Measurements from ENCODE around the gene FOXP4. TPM values are rescaled to one million over a fixed set of nuclear protein-coding genes. Genes with fewer than 3 reads are reported as not detected.

Gene FOXP4
- total and polyA plus RNA-seq, 8 donors, result 7.9 to 70.4 (median 30.7) TPM

- Histone ChIP-seq H3K36me3 (peaks cover 45 to 98% (median 96%) of the 10 kb centered on the region in 4 donors), H3K27me3 (no peaks in the 10 kb centered on the region), H3K4me3 (no peak overlapping the region), H3K4me1 (peaks cover 0 to 3% (median under 1%) of the 10 kb centered on the region in 4 donors), H3K27ac (no peak overlapping the region), H3K9me3 (no peaks in the 10 kb centered on the region)
- 89 to 95% (median 92%) methylated on average over 24 of the region's 24 CpGs for whole genome bisulfite sequencing, 5 donors
- TF ChIP-seq POLR2A (IDR thresholded peaks at IDR 0.05), result no peak
- no peak for TF ChIP-seq EP300 (IDR thresholded peaks at IDR 0.05)
- no peak for TF ChIP-seq CTCF (IDR thresholded peaks at IDR 0.05)
- TF ChIP-seq POLR2AphosphoS5 (IDR thresholded peaks at IDR 0.05), result no peak
- intact Hi-C loops (cut with DNase I; ENCODE audit: low total_unique reads), result loop anchor here (5.0 kb wide), 2 partner anchors 131 to 221 kb away; no protein-coding TSS in a partner anchor
- DNase-seq, result no peak
These were observed 47.2 kb downstream of the FOXP4 start for GRCh38 chr6:41593406-41593805.

- Histone ChIP-seq H3K27me3 (no peaks in the 10 kb centered on the region), H3K27ac (no peak overlapping the region), H3K9me3 (no peaks in the 10 kb centered on the region), H3K4me1 (peaks cover 0 to 5% (median 3%) of the 10 kb centered on the region in 4 donors), H3K4me3 (no peak overlapping the region), H3K36me3 (peaks cover 45 to 98% (median 96%) of the 10 kb centered on the region in 4 donors)
- DNase-seq, result no peak
- TF ChIP-seq CTCF (IDR thresholded peaks at IDR 0.05), result no peak
- no peak for TF ChIP-seq POLR2AphosphoS5 (IDR thresholded peaks at IDR 0.05)
- TF ChIP-seq EP300 (IDR thresholded peaks at IDR 0.05), result no peak
- no peak for TF ChIP-seq POLR2A (IDR thresholded peaks at IDR 0.05)
- 69 to 81% (median 78%) methylated on average over 11 of the region's 11 CpGs for WGBS, 5 donors
- intact Hi-C loops (cut with DNase I; ENCODE audit: low total_unique reads), result loop anchor here (5.0 kb wide), 2 partner anchors 132 to 222 kb away; no protein-coding TSS in a partner anchor
These were observed 47.7 kb downstream of the FOXP4 start for GRCh38 chr6:41593839-41594238.

GRCh38 chr6:41594326-41594725, 48.1 kb downstream of the FOXP4 start:
- Histone ChIP-seq H3K4me3 (no peak overlapping the region), H3K9me3 (no peaks in the 10 kb centered on the region), H3K4me1 (peaks cover 0 to 10% (median 6%) of the 10 kb centered on the region in 4 donors), H3K27me3 (no peaks in the 10 kb centered on the region), H3K36me3 (peaks cover 45 to 98% (median 96%) of the 10 kb centered on the region in 4 donors), H3K27ac (no peak overlapping the region)
- no peak for DNase-seq
- 88 to 96% (median 92%) methylated on average over 5 of the region's 5 CpGs for WGBS, 5 donors
- intact Hi-C loops (cut with DNase I; ENCODE audit: low total_unique reads), result loop anchor here (5.0 kb wide), 2 partner anchors 132 to 222 kb away; no protein-coding TSS in a partner anchor
- no peak for TF ChIP-seq CTCF (IDR thresholded peaks at IDR 0.05)
- no peak for TF ChIP-seq POLR2AphosphoS5 (IDR thresholded peaks at IDR 0.05)
- no peak for TF ChIP-seq EP300 (IDR thresholded peaks at IDR 0.05)
- no peak for TF ChIP-seq POLR2A (IDR thresholded peaks at IDR 0.05)

GRCh38 chr6:41594766-41595165, 48.6 kb downstream of the FOXP4 start:
- Histone ChIP-seq H3K27ac (no peak overlapping the region), H3K9me3 (no peaks in the 10 kb centered on the region), H3K4me1 (peaks cover 0 to 10% (median 6%) of the 10 kb centered on the region in 4 donors), H3K27me3 (no peaks in the 10 kb centered on the region), H3K4me3 (no peak overlapping the region), H3K36me3 (peaks cover 42 to 98% (median 96%) of the 10 kb centered on the region in 4 donors)
- intact Hi-C loops (cut with DNase I; ENCODE audit: low total_unique reads), result loop anchor here (5.0 kb wide), 2 partner anchors 132 to 222 kb away; no protein-coding TSS in a partner anchor
- no peak for DNase-seq
- no peak for TF ChIP-seq POLR2AphosphoS5 (IDR thresholded peaks at IDR 0.05)
- TF ChIP-seq CTCF (IDR thresholded peaks at IDR 0.05), result no peak
- 87 to 92% (median 90%) methylated on average over 15 of the region's 15 CpGs for WGBS, 5 donors
